LNCaP clone FGC (cell line): ENCODE measurements around the gene PRRT2.

Experiments
- DNase-seq: peaks from one replicate; pipeline ENCODE4 v3.0.0-alpha.2; 2011; ENCODE audit warnings: low read depth
- H3K4me3 ChIP-seq: 2 replicates; pipeline ENCODE4 v1.5.1; 2011; ENCODE audit warnings: mild to moderate bottlenecking, low read depth, low read length, control low read depth
- CTCF ChIP-seq: IDR thresholded peaks from 2 replicates; pipeline ENCODE4 v1.5.1; 2012; ENCODE audit warnings: mild to moderate bottlenecking; ENCODE audit not compliant: control insufficient read depth, insufficient read depth; ENCODE audit errors: extremely low read depth

PRRT2 gene

GRCh38 chr16:29809850-29810698 is 1.9 kb upstream of the PRRT2 start:
- peak overlapping the region; percentile 4; the same call in 1 of the 2 replicates for H3K4me3 ChIP-seq
- TF ChIP-seq CTCF: no peak

GRCh38 chr16:29810699-29811169 is 1.3 kb upstream of the PRRT2 start:
- no peak for TF ChIP-seq CTCF
- peak overlapping the region; percentile 57 for H3K4me3 ChIP-seq

More at GRCh38 chr16:29809850-29810698, 1.9 kb upstream of the PRRT2 start:
- DNase-seq: no peak

GRCh38 chr16:29811170-29811895 is 660 bp upstream of the PRRT2 start:
- H3K4me3 ChIP-seq: peak overlapping the region; percentile 57
- no peak for TF ChIP-seq CTCF
- DNase-seq: peak; percentile 86

More at GRCh38 chr16:29810699-29811169, 1.3 kb upstream of the PRRT2 start:
- DNase-seq: no peak

GRCh38 chr16:29812754-29813643 is 1.0 kb downstream of the PRRT2 start:
- DNase-seq: no peak
- H3K4me3 ChIP-seq: peak overlapping the region; percentile 57
- no peak for TF ChIP-seq CTCF

GRCh38 chr16:29813644-29814562 is 1.9 kb downstream of the PRRT2 start:
- DNase-seq: no peak
- H3K4me3 ChIP-seq: no peak overlapping the region
- no peak for TF ChIP-seq CTCF
